ENCODE results near the gene NRGN.

The NRGN gene

DNA sequence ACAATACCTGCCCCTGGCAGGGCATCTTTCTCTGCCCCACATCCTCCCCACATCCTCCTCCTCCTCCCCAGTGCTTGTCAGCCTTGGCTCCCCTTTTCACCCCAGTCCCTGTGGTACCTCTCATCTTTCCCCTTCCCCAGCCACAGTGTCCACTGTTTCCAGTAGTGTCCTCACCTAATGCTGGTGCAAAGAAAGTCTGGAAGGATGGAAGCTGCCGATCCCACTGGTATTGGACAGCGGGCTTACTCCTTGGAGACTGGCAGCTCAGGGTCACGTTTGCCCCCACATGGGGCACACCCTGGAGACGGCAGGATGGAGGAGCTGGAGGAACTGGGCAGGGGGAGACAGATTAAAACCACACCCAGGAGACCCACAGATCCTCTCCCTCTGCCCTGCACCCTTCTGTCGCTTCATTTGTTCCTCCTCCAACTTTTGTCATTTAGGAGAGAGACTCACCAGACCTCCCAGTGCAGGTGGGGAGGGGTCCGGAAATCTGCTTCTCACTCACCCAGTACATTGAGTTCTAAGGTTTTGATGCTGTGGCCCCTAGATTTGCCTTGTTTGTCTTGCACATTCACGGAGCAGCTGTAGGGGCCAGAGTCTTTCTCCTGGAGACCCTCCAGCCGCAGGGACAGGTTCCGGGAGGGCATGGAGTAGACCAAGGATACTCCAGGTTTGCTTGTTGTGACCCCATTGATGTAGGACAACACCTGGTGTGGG, 16.5 kb downstream of the NRGN start:
- H3K4me1 ChIP-seq (ENCODE audit: control insufficient read depth, insufficient read depth, low read length), result peaks cover 41% of the 10 kb centered on the region
- no peaks in the 10 kb centered on the region for H3K9me3 ChIP-seq (ENCODE audit: control insufficient read depth, low read length)
- peaks cover 68% of the 10 kb centered on the region for H3K27me3 ChIP-seq (ENCODE audit: control insufficient read depth, insufficient read depth, low read length, poor library complexity, severe bottlenecking)
- H3K27ac ChIP-seq (ENCODE audit: insufficient read depth, low read depth, low read length, poor library complexity, severe bottlenecking), result no peak overlapping the region
- H3K4me3 ChIP-seq (ENCODE audit: insufficient read depth, low read depth, low read length), result no peak overlapping the region
- WGBS, 2 experiments, result 83 to 85% methylated on average over 9 of the region's 9 CpGs
- H3K36me3 ChIP-seq (ENCODE audit: control insufficient read depth, insufficient read depth, low read length), result no peaks in the 10 kb centered on the region

DNA sequence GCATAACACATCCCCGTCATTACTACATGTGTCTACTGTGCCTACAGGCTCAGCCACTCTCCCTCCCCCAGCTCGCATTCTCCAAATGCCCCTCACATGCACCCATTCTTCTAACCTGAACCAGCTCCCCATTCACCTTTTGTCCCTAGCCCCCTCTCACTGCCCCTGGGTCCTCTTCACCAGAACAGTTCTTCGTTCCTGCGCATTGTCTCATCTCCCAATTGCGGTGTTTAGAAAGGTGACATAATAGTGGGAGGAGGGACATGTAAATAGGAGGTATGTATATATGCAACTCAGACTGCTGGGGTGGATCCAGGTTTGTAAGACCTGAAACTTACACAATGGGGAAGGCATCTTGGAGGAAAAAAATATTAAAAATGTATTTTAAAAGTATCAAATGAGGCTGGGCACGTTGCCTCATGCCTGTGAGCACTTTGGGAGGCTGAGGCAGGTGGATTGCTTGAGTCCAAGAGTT, 17.0 kb downstream of the NRGN start:
- Histone ChIP-seq H3K36me3 (ENCODE audit: control insufficient read depth, insufficient read depth, low read length) (no peaks in the 10 kb centered on the region), H3K27me3 (ENCODE audit: control insufficient read depth, insufficient read depth, low read length, poor library complexity, severe bottlenecking) (peaks cover 68% of the 10 kb centered on the region), H3K27ac (ENCODE audit: insufficient read depth, low read depth, low read length, poor library complexity, severe bottlenecking) (no peak overlapping the region), H3K4me3 (ENCODE audit: insufficient read depth, low read depth, low read length) (no peak overlapping the region), H3K4me1 (ENCODE audit: control insufficient read depth, insufficient read depth, low read length) (peaks cover 46% of the 10 kb centered on the region), H3K9me3 (ENCODE audit: control insufficient read depth, low read length) (no peaks in the 10 kb centered on the region)
- WGBS, 2 experiments, result 84 to 87% methylated on average over 6 of the region's 6 CpGs

DNA sequence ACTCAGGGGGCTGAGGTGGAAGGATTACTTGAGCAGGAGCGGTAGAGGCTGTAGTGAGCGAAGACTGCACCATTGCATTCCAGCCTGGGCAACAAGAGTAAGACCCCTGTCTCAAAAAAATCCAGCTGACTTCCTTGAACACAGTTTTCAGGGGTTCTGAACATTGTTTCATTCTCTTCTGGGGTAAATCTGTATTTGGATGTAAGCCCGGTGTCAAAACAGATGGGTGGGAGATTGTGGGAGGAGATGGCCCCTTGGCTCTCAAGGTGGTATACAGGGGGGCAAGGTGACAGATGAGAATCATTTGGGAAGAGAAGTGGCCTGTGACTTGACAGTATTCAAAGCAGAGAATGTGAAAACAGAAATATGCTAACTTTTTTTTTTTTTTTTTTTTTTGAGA, 17.6 kb downstream of the NRGN start:
- Histone ChIP-seq H3K4me3 (ENCODE audit: insufficient read depth, low read depth, low read length) (no peak overlapping the region), H3K4me1 (ENCODE audit: control insufficient read depth, insufficient read depth, low read length) (peaks cover 49% of the 10 kb centered on the region), H3K36me3 (ENCODE audit: control insufficient read depth, insufficient read depth, low read length) (no peaks in the 10 kb centered on the region), H3K27ac (ENCODE audit: insufficient read depth, low read depth, low read length, poor library complexity, severe bottlenecking) (no peak overlapping the region), H3K27me3 (ENCODE audit: control insufficient read depth, insufficient read depth, low read length, poor library complexity, severe bottlenecking) (peaks cover 68% of the 10 kb centered on the region), H3K9me3 (ENCODE audit: control insufficient read depth, low read length) (no peaks in the 10 kb centered on the region)
- 88 to 94% methylated on average over 3 of the region's 3 CpGs for WGBS, 2 experiments

DNA sequence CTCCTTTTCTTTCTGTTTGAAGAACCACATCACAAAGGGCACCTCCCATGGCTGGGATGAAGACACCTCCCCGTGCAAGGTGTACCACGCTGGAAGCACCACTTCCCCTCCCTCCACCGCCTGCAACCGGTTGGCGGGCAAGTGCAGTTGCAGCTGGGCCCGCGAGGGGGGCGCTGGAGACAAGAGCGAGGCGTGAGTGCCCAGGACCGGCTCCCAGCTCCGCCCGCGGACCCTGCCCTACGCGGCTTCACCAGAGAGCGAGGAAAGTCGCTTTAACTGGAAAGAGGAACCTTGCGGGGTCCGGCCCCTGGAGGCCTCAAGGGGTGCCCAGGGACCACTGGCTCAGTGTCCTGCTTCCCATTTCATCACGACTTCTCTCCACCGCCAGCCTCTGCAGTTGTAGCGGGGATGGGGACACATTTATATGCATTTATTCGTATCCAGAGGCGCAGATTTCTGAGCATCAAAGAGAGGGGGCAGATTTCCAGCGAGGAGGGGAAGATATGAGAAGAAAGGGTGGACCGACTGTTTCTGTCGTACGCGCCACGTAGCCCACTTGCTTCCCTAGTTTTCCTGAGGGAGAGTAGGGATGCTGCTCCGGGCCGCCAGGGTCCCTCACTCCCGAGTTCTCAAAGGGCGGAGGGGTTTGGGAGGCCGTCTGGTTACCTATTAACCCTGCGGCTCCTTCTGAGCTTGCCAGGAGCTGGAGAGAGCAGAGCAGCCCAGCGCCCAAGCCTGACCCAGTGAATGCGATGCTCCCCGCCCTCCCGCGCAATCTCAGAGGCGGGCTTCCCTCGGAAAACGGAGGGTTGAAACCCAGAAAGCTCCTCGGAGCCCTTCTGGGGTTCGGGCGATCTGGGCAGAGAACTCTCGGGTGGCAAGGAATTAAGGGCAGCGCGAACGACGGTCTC, 18.9 kb downstream of the NRGN start:
- WGBS, 2 experiments, result 6 to 7% methylated on average over 53 of the region's 53 CpGs

DNA sequence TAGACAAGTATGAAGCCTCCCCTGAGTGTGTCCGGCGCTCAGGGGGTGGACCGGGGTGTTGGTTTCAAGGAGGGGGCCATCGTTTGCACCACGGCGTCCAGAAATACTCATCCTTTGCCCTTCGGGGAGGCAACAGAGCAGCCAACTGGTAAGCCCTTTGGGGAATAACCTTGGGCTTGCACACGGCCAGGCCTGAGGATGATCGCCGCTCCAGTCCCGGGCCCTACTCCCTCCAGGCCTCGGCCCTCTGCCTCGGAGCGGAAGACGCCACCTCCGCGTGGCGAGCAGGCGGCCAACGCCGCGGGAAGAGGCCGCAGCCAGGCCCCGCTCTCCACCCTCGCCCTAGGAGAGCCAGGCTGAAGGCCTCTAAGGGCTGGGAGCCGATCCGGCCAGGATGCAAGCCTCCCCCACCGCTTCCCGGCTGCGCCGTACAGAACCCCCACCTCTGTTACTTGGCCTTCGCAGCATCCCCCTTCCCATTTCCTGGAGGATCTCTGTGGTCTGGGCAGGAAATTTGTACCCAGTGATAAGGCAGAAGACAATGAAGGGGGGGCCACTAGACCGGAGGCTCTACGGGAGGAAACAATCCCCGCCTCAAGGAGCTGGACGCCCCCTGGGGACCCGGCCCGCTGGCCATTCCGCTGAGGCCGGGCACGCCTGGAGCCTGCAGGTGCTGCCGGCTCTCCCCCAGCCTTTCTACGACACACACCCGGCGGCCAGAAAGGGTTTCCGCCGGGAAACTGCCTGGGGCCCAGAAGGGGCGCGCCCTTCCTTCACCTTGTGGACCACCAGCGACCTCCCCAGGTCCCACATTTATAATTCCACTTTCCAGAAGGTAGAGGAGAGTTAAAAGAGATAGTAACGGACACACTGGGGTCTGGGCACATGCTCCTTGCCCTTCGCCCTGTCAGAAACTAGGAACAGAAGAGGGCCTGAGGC, 19.8 kb downstream of the NRGN start:
- H3K27ac ChIP-seq (ENCODE audit: insufficient read depth, low read depth, low read length, poor library complexity, severe bottlenecking), result no peak overlapping the region
- H3K27me3 ChIP-seq (ENCODE audit: control insufficient read depth, insufficient read depth, low read length, poor library complexity, severe bottlenecking), result peaks cover 67% of the 10 kb centered on the region
- H3K9me3 ChIP-seq (ENCODE audit: control insufficient read depth, low read length), result no peaks in the 10 kb centered on the region
- H3K4me3 ChIP-seq (ENCODE audit: insufficient read depth, low read depth, low read length), result peak overlapping the region; percentile 31
- H3K36me3 ChIP-seq (ENCODE audit: control insufficient read depth, insufficient read depth, low read length), result no peaks in the 10 kb centered on the region
- WGBS, 2 experiments, result 11% methylated on average over 52 of the region's 52 CpGs
- peaks cover 39% of the 10 kb centered on the region for H3K4me1 ChIP-seq (ENCODE audit: control insufficient read depth, insufficient read depth, low read length)

More for the DNA sequence above, 18.9 kb downstream of the NRGN start:
- H3K4me1 ChIP-seq (ENCODE audit: control insufficient read depth, insufficient read depth, low read length), result peaks cover 48% of the 10 kb centered on the region
- peaks cover 71% of the 10 kb centered on the region for H3K27me3 ChIP-seq (ENCODE audit: control insufficient read depth, insufficient read depth, low read length, poor library complexity, severe bottlenecking)
- H3K27ac ChIP-seq (ENCODE audit: insufficient read depth, low read depth, low read length, poor library complexity, severe bottlenecking), result no peak overlapping the region
- H3K36me3 ChIP-seq (ENCODE audit: control insufficient read depth, insufficient read depth, low read length), result no peaks in the 10 kb centered on the region
- H3K9me3 ChIP-seq (ENCODE audit: control insufficient read depth, low read length), result no peaks in the 10 kb centered on the region
- peak overlapping the region; percentile 31 for H3K4me3 ChIP-seq (ENCODE audit: insufficient read depth, low read depth, low read length)

DNA sequence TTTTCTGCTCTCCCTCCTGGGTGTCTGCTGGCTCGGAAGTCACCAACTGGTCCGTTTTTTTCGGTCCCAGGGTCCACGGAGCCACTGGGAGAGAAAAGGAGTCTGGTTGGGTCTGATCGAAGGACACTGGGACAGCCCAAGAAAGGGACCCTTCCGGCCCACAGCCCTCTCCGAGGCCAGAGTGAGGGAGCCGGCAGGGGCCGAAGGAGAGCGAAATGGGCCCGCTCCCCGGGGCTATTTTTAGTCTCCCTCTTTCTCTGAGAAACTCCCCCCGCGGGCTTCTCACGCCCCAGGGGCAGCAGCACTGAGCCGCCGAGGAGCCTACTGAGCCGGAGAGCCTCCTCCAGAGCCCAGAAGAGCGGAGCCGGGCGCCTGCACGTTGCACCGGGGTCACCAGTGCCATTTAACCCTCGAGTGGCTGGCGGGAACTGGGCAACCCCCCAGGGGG, 20.5 kb downstream of the NRGN start:
- H3K4me3 ChIP-seq (ENCODE audit: insufficient read depth, low read depth, low read length), result no peak overlapping the region
- 5 to 7% methylated on average over 25 of the region's 25 CpGs for WGBS, 2 experiments

DNA sequence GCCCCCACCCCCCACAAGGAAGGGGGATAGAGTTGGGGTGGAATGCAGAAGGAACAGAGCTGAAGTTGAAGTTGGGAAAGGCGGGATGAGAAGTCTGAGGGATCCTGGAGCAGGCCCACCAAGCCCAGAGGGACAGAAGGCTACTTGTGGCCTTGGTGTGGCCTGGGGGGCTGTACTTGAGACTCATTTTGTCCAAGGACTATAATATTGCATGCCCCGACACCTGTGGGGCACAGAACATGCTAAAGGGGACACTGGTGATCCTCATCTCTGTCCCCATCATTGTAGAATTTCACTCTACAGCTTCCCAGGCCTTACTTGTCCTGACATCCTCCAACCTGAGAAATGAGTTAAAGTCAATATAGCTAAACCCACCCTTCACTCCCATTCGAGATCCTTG, 21.1 kb downstream of the NRGN start:
- WGBS, 2 experiments, result 55% methylated on average over 3 of the region's 3 CpGs

More for the DNA sequence above, 20.5 kb downstream of the NRGN start:
- no peaks in the 10 kb centered on the region for H3K9me3 ChIP-seq (ENCODE audit: control insufficient read depth, low read length)
- H3K27me3 ChIP-seq (ENCODE audit: control insufficient read depth, insufficient read depth, low read length, poor library complexity, severe bottlenecking), result peaks cover 67% of the 10 kb centered on the region
- H3K4me1 ChIP-seq (ENCODE audit: control insufficient read depth, insufficient read depth, low read length), result peaks cover 35% of the 10 kb centered on the region
- H3K27ac ChIP-seq (ENCODE audit: insufficient read depth, low read depth, low read length, poor library complexity, severe bottlenecking), result no peak overlapping the region
- no peaks in the 10 kb centered on the region for H3K36me3 ChIP-seq (ENCODE audit: control insufficient read depth, insufficient read depth, low read length)

DNA sequence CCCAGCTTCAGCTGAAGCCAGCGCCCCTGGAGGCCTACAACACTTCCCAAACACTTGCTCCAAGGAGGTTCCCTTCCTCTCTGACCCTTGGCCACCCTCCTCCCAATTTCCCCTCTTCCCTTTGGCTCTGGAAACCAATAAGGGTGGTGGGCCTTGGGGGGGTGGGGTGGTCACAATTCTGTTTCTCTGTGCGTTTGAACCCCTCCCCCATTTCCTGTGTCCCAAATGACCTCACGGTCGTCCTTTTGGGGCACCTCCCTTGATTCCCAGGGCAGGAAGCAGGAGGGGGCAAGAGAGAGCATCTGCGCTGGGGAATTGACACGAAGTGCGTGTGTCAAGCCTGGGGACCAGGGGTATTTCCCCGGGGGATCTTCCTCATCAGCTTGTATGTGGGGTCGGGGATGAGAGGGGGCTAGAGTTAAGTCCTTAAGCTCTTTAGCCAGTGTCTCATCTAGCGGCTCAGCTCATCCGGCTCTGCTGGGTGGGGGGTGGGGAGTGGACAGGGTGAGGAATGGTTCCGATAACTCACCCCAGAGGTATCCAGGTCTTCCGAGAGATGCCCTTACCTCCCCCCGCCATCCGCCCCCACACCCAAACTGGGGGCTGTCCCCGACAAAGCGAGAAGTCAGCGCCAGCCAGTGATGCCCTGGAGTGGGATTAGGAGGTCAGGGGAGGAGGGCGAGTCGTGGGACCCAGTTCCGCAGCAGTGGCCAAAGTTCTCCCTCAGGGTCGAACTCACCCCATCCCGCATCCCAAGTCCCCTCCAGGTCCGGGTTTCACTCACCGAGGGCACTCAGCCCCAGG, 21.8 kb downstream of the NRGN start:
- Histone ChIP-seq H3K4me3 (ENCODE audit: insufficient read depth, low read depth, low read length) (peak overlapping the region; percentile 34), H3K27ac (ENCODE audit: insufficient read depth, low read depth, low read length, poor library complexity, severe bottlenecking) (no peak overlapping the region), H3K9me3 (ENCODE audit: control insufficient read depth, low read length) (no peaks in the 10 kb centered on the region), H3K27me3 (ENCODE audit: control insufficient read depth, insufficient read depth, low read length, poor library complexity, severe bottlenecking) (peaks cover 66% of the 10 kb centered on the region), H3K36me3 (ENCODE audit: control insufficient read depth, insufficient read depth, low read length) (no peaks in the 10 kb centered on the region), H3K4me1 (ENCODE audit: control insufficient read depth, insufficient read depth, low read length) (peaks cover 35% of the 10 kb centered on the region)
- 3 to 5% methylated on average over 24 to 25 of the region's 25 CpGs for WGBS, 2 experiments

More for the DNA sequence above, 21.1 kb downstream of the NRGN start:
- Histone ChIP-seq H3K4me3 (ENCODE audit: insufficient read depth, low read depth, low read length) (no peak overlapping the region), H3K27ac (ENCODE audit: insufficient read depth, low read depth, low read length, poor library complexity, severe bottlenecking) (no peak overlapping the region), H3K9me3 (ENCODE audit: control insufficient read depth, low read length) (no peaks in the 10 kb centered on the region), H3K27me3 (ENCODE audit: control insufficient read depth, insufficient read depth, low read length, poor library complexity, severe bottlenecking) (peaks cover 67% of the 10 kb centered on the region), H3K36me3 (ENCODE audit: control insufficient read depth, insufficient read depth, low read length) (no peaks in the 10 kb centered on the region), H3K4me1 (ENCODE audit: control insufficient read depth, insufficient read depth, low read length) (peaks cover 35% of the 10 kb centered on the region)

DNA sequence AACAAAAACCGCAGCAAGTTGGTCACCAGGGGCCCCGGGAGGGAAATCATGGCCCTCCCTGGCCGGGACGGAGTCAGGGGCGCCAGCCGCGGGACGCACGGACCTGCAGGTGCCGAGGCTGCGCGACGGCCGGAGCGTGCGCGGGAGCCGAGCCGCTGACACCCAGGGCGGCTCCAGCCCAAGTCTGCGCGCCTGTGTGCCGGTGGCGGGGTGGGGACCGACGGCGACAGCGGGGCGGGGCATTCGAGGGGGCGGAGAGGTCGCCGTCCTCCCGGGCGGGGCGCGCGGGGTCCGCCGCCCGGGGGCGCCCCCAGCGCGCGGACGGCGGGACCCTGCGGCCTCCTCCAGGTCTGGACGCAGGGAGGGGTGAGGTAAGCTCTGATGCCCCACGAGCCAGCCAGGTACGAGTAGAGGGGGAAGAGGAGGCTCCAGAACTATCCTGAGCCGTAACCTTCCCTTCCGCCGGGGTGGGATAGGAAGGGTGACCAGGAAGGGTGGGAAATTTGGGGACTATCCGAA, 22.4 kb downstream of the NRGN start, which contains the start of gene ESAM:
Gene ESAM (minus strand): TSS at position 186 of the 519 bp plus-strand sequence. CDS start 136 bp downstream, at position 50.
- Histone ChIP-seq H3K4me1 (ENCODE audit: control insufficient read depth, insufficient read depth, low read length) (peaks cover 35% of the 10 kb centered on the region), H3K27me3 (ENCODE audit: control insufficient read depth, insufficient read depth, low read length, poor library complexity, severe bottlenecking) (peaks cover 60% of the 10 kb centered on the region), H3K27ac (ENCODE audit: insufficient read depth, low read depth, low read length, poor library complexity, severe bottlenecking) (no peak within 1 kb of the TSS), H3K9me3 (ENCODE audit: control insufficient read depth, low read length) (no peaks in the 10 kb centered on the region), H3K4me3 (ENCODE audit: insufficient read depth, low read depth, low read length) (peak within 1 kb of the TSS; percentile 34), H3K36me3 (ENCODE audit: control insufficient read depth, insufficient read depth, low read length) (no peaks in the 10 kb centered on the region)
- WGBS, 2 experiments, result 1% methylated on average over 55 of the region's 55 CpGs
